ENCODE measurements around the gene GSE1. TPM values are rescaled to one million over a fixed set of nuclear protein-coding genes. Genes with fewer than 3 reads are reported as not detected.

The GSE1 gene
- total RNA-seq, 1 experiment from 2014 or later = 90.2 TPM

DNA sequence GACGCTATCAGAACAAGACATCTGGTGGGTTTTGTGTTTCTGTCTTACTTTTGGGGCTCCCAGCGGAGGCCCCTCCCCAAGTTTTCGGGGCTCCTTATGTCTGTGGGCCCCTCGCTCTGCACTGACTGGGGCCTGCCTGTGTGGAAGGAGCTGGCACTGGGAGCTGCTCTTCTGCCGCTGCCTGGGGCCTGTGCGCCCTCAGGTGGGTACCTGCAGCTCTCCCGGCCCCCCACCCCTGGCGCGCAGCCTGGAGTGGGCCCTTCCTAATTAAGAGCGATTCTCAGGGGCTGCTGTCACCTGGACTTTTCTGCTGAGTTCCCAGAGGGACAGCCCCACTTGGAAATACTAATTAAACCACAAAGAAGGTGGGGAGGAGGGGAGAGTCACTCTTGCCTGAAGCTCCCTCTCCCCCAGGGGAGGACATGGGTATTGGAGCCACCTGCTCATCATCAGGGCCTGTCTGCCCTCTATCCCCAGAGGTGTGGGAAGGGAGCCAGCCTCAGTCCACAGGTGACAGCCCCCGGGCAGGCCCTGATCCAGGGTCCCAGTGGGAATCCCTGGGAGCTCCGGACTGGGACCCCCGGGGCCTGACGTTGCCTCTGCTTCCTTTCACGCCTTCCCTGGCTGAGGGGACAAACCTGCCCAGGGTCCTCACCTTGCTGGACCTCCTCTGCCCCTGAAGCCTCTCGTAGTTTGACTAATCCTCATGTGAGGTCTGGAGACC, 36.5 kb downstream of the GSE1 start:
- no peaks in the 10 kb centered on the region for H3K9me3 ChIP-seq (ENCODE audit: control insufficient read depth in 1 of 2, insufficient read depth in 1 of 2, low read depth in 1 of 2, low read length in 2 of 2)
- peaks cover 24 to 56% of the 10 kb centered on the region in 2 experiments for H3K4me1 ChIP-seq (ENCODE audit: control insufficient read depth in 1 of 2, insufficient read depth in 2 of 2, low read length in 2 of 2)
- BruUV-seq (replicated peaks) = no TSS peak
- peaks cover 15% of the 10 kb centered on the region; the same call in 1 of the 2 replicates for H4K20me1 ChIP-seq (ENCODE audit: insufficient read depth)
- no peaks in the 10 kb centered on the region for H3K27me3 ChIP-seq (ENCODE audit: insufficient read depth, low read length)
- ATAC-seq = no peak
- H3K36me3 ChIP-seq (ENCODE audit: control insufficient read depth in 1 of 2, insufficient read depth in 2 of 2, low read length in 2 of 2) = peaks cover under 1 to 6% of the 10 kb centered on the region in 2 experiments; a peak in 2 of 4 replicates
- no peak overlapping the region for H3K9ac ChIP-seq (ENCODE audit: low read length)
- H3K9me2 ChIP-seq (ENCODE audit: insufficient read depth) = no peaks in the 10 kb centered on the region
- H3K79me2 ChIP-seq (ENCODE audit: insufficient read depth, low read length) = peaks cover 13% of the 10 kb centered on the region; the same call in 1 of the 2 replicates
- H3K4me2 ChIP-seq (ENCODE audit: low read length) = no peak overlapping the region
- RAD21 ChIA-PET (ENCODE audit: low non-redundant PET in 1 of 2, low total read pairs in 2 of 2, uncharacterized antibody in 2 of 2, unreplicated experiment in 2 of 2) = no interaction called here
- CTCF ChIA-PET = interaction anchor here (1.0 to 1.5 kb wide), 3 partner anchors 10 to 34 kb away, joined by 3 to 7 read pairs (median 3); no protein-coding TSS in a partner anchor
- intact Hi-C loops (cut with micrococcal nuclease) = no loop called here
- no peak overlapping the region for H2AFZ ChIP-seq (ENCODE audit: low read depth, low read length, poor library complexity, severe bottlenecking)
- DNase-seq (ENCODE audit: low read depth, low spot score) = no peak
- no peak overlapping the region for H3K27ac ChIP-seq (ENCODE audit: low read depth, low read length)
- no peak for TF ChIP-seq ZNF274 (IDR thresholded peaks at IDR 0.05; ENCODE audit: low read depth, low read length)
- TF ChIP-seq, protein P1, sequence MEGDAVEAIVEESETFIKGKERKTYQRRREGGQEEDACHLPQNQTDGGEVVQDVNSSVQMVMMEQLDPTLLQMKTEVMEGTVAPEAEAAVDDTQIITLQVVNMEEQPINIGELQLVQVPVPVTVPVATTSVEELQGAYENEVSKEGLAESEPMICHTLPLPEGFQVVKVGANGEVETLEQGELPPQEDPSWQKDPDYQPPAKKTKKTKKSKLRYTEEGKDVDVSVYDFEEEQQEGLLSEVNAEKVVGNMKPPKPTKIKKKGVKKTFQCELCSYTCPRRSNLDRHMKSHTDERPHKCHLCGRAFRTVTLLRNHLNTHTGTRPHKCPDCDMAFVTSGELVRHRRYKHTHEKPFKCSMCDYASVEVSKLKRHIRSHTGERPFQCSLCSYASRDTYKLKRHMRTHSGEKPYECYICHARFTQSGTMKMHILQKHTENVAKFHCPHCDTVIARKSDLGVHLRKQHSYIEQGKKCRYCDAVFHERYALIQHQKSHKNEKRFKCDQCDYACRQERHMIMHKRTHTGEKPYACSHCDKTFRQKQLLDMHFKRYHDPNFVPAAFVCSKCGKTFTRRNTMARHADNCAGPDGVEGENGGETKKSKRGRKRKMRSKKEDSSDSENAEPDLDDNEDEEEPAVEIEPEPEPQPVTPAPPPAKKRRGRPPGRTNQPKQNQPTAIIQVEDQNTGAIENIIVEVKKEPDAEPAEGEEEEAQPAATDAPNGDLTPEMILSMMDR (IDR thresholded peaks at IDR 0.05 in 2 of 3, conservative IDR thresholded peaks at IDR 0.05 in 1 of 3; ENCODE audit: borderline replicate concordance in 1 of 3, insufficient read depth in 1 of 3, low read depth in 2 of 3, low read length in 2 of 3) = no peak
- no peak for TF ChIP-seq ZFX (IDR thresholded peaks at IDR 0.05)
- TF ChIP-seq FOSL1 (IDR thresholded peaks at IDR 0.05; ENCODE audit: low read depth) = no peak
- TF ChIP-seq, protein P2, sequence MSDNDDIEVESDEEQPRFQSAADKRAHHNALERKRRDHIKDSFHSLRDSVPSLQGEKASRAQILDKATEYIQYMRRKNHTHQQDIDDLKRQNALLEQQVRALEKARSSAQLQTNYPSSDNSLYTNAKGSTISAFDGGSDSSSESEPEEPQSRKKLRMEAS (IDR thresholded peaks at IDR 0.05) = no peak
- no peak for TF ChIP-seq SIN3A (IDR thresholded peaks at IDR 0.05; ENCODE audit: low read depth)
- TF ChIP-seq EZH2 (IDR thresholded peaks at IDR 0.05) = no peak
- TF ChIP-seq, protein P3, sequence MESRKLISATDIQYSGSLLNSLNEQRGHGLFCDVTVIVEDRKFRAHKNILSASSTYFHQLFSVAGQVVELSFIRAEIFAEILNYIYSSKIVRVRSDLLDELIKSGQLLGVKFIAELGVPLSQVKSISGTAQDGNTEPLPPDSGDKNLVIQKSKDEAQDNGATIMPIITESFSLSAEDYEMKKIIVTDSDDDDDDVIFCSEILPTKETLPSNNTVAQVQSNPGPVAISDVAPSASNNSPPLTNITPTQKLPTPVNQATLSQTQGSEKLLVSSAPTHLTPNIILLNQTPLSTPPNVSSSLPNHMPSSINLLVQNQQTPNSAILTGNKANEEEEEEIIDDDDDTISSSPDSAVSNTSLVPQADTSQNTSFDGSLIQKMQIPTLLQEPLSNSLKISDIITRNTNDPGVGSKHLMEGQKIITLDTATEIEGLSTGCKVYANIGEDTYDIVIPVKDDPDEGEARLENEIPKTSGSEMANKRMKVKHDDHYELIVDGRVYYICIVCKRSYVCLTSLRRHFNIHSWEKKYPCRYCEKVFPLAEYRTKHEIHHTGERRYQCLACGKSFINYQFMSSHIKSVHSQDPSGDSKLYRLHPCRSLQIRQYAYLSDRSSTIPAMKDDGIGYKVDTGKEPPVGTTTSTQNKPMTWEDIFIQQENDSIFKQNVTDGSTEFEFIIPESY (IDR thresholded peaks at IDR 0.05; ENCODE audit: extremely low read depth, insufficient replicate concordance, low read length) = no peak
- no peak for TF ChIP-seq TCF7L2 (IDR thresholded peaks at IDR 0.05; ENCODE audit: borderline replicate concordance, extremely low read depth, insufficient read depth, insufficient read length)
- no peak for TF ChIP-seq SRF (IDR thresholded peaks at IDR 0.05; ENCODE audit: low read depth)
- TF ChIP-seq, protein P4, sequence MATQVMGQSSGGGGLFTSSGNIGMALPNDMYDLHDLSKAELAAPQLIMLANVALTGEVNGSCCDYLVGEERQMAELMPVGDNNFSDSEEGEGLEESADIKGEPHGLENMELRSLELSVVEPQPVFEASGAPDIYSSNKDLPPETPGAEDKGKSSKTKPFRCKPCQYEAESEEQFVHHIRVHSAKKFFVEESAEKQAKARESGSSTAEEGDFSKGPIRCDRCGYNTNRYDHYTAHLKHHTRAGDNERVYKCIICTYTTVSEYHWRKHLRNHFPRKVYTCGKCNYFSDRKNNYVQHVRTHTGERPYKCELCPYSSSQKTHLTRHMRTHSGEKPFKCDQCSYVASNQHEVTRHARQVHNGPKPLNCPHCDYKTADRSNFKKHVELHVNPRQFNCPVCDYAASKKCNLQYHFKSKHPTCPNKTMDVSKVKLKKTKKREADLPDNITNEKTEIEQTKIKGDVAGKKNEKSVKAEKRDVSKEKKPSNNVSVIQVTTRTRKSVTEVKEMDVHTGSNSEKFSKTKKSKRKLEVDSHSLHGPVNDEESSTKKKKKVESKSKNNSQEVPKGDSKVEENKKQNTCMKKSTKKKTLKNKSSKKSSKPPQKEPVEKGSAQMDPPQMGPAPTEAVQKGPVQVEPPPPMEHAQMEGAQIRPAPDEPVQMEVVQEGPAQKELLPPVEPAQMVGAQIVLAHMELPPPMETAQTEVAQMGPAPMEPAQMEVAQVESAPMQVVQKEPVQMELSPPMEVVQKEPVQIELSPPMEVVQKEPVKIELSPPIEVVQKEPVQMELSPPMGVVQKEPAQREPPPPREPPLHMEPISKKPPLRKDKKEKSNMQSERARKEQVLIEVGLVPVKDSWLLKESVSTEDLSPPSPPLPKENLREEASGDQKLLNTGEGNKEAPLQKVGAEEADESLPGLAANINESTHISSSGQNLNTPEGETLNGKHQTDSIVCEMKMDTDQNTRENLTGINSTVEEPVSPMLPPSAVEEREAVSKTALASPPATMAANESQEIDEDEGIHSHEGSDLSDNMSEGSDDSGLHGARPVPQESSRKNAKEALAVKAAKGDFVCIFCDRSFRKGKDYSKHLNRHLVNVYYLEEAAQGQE (IDR thresholded peaks at IDR 0.05; ENCODE audit: low read depth) = no peak
- no peak for TF ChIP-seq POLR2A (IDR thresholded peaks at IDR 0.05; ENCODE audit: borderline replicate concordance, extremely low read depth, insufficient read depth, insufficient read length)
- POLR2A ChIA-PET = no interaction called here
- no peak overlapping the region for H3K4me3 ChIP-seq (replicated peaks in 1 of 2; ENCODE audit: low read depth in 1 of 2, low read length in 2 of 2)
